ENCODE results near the gene ST6GALNAC2. TPM values are rescaled to one million over a fixed set of nuclear protein-coding genes. Genes with fewer than 3 reads are reported as not detected.
A peak's percentile ranks its signal among the peaks of the same experiment; 100 is the strongest.

The ST6GALNAC2 gene
- total RNA-seq, 2 experiments from 2014 or later = not detected

- no peak for TF ChIP-seq CTCF (IDR thresholded peaks at IDR 0.05)
- Mint-ChIP-seq H3K27ac (no peak overlapping the region), H3K4me3 (no peak overlapping the region), H3K36me3 (ENCODE audit: low read depth) (no peaks in the 10 kb centered on the region), H3K4me1 (ENCODE audit: low read depth) (peaks cover 23% of the 10 kb centered on the region), H3K27me3 (no peaks in the 10 kb centered on the region), H3K9me3 (no peaks in the 10 kb centered on the region)
- DNase-seq (no peak), ATAC-seq (no peak)
- intact Hi-C loops (cut with micrococcal nuclease) = no loop called here
- POLR2A ChIA-PET = no interaction called here
- CTCF ChIA-PET = interaction anchor here (1.1 to 1.5 kb wide), 2 partner anchors 8 to 16 kb away, joined by 3 read pairs; no protein-coding TSS in a partner anchor
Measured at GRCh38 chr17:76530811-76531485, 54.7 kb downstream of the ST6GALNAC2 start.

DNA sequence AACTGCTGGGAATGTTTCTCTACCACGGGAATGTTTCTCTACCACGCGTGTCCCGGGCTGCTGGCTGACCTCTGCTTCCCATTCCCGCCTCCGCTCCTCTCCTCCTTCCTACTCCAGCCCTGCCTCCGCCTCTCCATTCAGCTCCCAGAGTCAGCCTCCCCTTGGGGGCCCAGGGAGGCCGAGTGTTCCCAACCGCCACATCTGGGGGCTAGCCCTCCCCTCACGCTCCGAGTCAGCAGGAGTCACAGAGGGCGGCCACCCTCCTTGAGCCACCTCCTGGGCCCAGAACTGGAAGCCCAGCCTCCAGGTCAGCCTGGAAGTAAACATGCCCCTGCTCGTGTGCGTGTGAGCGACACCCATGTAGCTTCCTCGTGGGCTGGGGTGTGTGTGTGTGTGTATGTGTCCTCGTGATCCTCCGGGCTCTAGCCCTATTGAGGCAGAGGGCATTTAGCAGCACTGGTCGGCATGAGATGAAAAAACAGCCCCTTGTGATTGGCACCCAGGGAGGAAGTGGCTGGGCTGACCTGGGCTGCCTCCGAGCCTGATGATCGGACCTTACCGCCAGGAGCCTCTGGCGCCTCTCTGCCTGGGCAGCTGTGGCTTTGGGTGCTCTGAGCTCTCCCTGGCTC is 55.5 kb downstream of the ST6GALNAC2 start:
- ATAC-seq = no peak
- H3K9me3 Mint-ChIP-seq = no peaks in the 10 kb centered on the region
- H3K27me3 Mint-ChIP-seq = no peaks in the 10 kb centered on the region
- no peak overlapping the region for H3K4me3 Mint-ChIP-seq
- intact Hi-C loops (cut with micrococcal nuclease) = no loop called here
- TF ChIP-seq CTCF (IDR thresholded peaks at IDR 0.05) = no peak
- H3K36me3 Mint-ChIP-seq (ENCODE audit: low read depth) = no peaks in the 10 kb centered on the region
- no peak overlapping the region for H3K27ac Mint-ChIP-seq
- H3K4me1 Mint-ChIP-seq (ENCODE audit: low read depth) = peaks cover 23% of the 10 kb centered on the region
- no peak for DNase-seq
- ChIA-PET POLR2A (interaction anchor here (1.0 kb wide), 1 partner anchor 59 kb away, joined by 3 read pairs; no protein-coding TSS in a partner anchor), CTCF (interaction anchor here (1.1 to 3.3 kb wide), 2 partner anchors 17 to 94 kb away, joined by 3 to 20 read pairs; no protein-coding TSS in a partner anchor)

DNA sequence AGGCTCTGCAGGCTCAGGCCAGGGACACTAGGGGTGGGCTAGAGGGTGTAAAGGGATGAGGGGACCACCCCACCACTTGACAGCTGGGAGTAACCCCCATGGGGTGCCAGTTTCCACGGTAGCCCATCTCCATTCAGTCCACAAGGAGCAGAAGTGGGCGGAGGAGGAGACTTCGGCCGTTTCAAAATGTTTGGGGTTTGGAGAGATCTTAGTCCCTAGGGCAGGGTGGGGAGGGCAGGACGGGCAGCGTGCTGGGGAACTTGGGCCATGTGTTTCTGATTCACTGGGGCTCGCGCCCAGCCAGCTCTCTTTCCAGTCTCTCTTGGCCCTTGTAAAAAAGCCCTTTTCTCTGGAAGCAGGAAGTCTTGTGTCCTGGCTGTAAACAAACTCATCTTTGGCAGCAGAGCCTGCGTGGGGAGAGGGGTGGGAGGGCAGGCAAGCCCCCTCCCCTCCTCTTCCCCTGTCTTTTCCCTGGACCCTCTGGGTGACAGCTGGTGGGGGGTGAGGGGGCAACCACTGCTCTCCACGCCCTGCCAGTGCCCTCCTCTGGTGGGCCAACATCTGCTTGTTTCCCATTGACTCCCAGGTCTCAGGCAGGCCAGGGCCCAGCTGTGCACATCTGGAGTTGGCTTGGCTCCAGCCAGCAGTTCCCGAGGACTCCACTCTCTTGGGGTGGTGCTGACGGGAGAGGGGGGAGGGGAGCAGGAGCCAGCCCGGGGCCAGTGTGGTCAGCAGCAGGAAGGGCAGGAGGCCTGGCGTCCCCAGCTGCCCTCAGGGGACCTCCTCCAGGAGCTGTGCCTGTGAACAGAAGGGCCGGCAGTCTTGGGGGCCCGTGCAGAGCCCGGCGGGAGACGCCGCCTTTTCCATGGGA is 56.2 kb downstream of the ST6GALNAC2 start:
- Mint-ChIP-seq H3K4me1 (ENCODE audit: low read depth) (peaks cover 23% of the 10 kb centered on the region), H3K27ac (no peak overlapping the region), H3K9me3 (no peaks in the 10 kb centered on the region), H3K36me3 (ENCODE audit: low read depth) (no peaks in the 10 kb centered on the region), H3K27me3 (no peaks in the 10 kb centered on the region), H3K4me3 (no peak overlapping the region)
- no peak for TF ChIP-seq CTCF (IDR thresholded peaks at IDR 0.05)
- ATAC-seq (no peak), DNase-seq (no peak)
- CTCF ChIA-PET = interaction anchor here (0.7 to 3.3 kb wide), 6 partner anchors 11 to 151 kb away, joined by 3 to 20 read pairs (median 4); partner anchors contain the start of gene PRCD
- intact Hi-C loops (cut with micrococcal nuclease) = no loop called here
- POLR2A ChIA-PET = interaction anchor here (0.8 to 2.5 kb wide), 4 partner anchors 15 to 60 kb away, joined by 3 to 12 read pairs (median 4); no protein-coding TSS in a partner anchor

DNA sequence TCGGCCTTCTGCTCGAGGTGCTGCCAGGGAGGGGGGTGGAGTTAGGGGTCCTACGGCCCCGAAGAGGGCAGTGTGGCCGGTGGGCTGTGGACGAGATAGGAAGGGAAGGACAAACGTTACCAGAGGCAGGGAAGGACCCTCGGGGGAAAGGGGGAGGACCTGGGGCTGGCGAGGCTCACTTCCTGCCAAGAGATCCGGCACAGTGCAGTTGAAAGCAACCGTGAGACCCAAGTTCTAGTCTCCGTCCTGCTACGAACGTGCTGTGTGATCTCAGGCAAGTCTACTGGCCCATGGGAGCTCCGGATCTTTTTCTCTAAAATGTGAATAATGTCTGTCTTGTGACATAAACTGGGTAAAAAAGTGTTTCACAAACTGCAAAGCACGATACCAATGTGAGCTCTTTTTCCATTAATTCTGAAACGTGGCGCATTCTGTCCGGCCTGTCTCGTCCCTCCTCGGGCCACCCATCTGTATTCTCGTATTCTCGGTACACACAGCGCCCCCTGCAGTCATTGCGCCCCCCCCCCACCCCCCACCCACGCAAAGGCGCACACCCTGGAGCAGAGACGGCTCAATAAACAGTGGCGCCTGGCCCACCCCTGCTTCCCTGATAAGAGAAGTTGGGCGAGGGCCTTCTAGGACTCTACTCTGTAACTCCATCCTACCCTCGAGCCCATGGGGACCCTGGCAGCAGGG is 57.0 kb downstream of the ST6GALNAC2 start:
- H3K27ac Mint-ChIP-seq = peak overlapping the region; percentile 67
- CTCF ChIA-PET = interaction anchor here (0.7 to 3.3 kb wide), 13 partner anchors 8 to 152 kb away, joined by 3 to 20 read pairs (median 4); partner anchors contain the start of gene PRCD

More for the DNA sequence above, 57.0 kb downstream of the ST6GALNAC2 start:
- DNase-seq = no peak
- Mint-ChIP-seq H3K4me1 (ENCODE audit: low read depth) (peaks cover 24% of the 10 kb centered on the region), H3K4me3 (peak overlapping the region; percentile 52), H3K9me3 (no peaks in the 10 kb centered on the region), H3K27me3 (no peaks in the 10 kb centered on the region), H3K36me3 (ENCODE audit: low read depth) (no peaks in the 10 kb centered on the region)
- POLR2A ChIA-PET = interaction anchor here (0.6 to 2.5 kb wide), 6 partner anchors 16 to 55 kb away, joined by 3 to 12 read pairs (median 4); no protein-coding TSS in a partner anchor
- no peak for TF ChIP-seq CTCF (IDR thresholded peaks at IDR 0.05)
- intact Hi-C loops (cut with micrococcal nuclease) = no loop called here
- peak; percentile 40 for ATAC-seq

Measured in activated CD8-positive, alpha-beta T cell treated with anti-CD3 and anti-CD28 coated beads for 36 hours (primary cell).